VCaP (cell line): ENCODE measurements around the gene IDE.
"Not testable (repeated sequence)": the region's sequence is repeated elsewhere in the genome, so short reads cannot be mapped to it uniquely, and the experiment has no call there.

Experiments used
- H3K27ac ChIP-seq: fragments of 450-650 bp; 2 replicates; pipeline ENCODE4 v1.5.1; 2017
- CTCF ChIP-seq: fragments of 450-650 bp; conservative IDR thresholded peaks from 2 replicates; pipeline ENCODE4 v1.5.1; 2017; ENCODE audit warnings: mild to moderate bottlenecking, moderate library complexity

Gene IDE

GRCh38 chr10:92592761-92593618 lies 19.1 kb upstream of the IDE start, which contains the start of gene KIF11:
KIF11 (plus strand) TSS chr10:92593130; CDS start chr10:92593376, 246 bp downstream.
- TF ChIP-seq CTCF, result peak; percentile 24; the same call in 1 of the 2 replicates
- peak within 1 kb of the TSS; percentile 89 for H3K27ac ChIP-seq

- no peak for TF ChIP-seq CTCF
- H3K27ac ChIP-seq, result peak overlapping the region; percentile 89
Observed at GRCh38 chr10:92591550-92592022, 17.7 kb upstream of the IDE start.

- 0 out of 2 replicates have a peak, but pooled peaks have one; percentile 9 for TF ChIP-seq CTCF
- peak overlapping the region; percentile 89 for H3K27ac ChIP-seq
Observed at GRCh38 chr10:92590623-92591549, 17.0 kb upstream of the IDE start.

GRCh38 chr10:92582347-92582746 lies 8.5 kb upstream of the IDE start:
- H3K27ac ChIP-seq, result not testable (repeated sequence)

GRCh38 chr10:92575961-92576360 lies 2.1 kb upstream of the IDE start:
- H3K27ac ChIP-seq, result no peak overlapping the region
- no peak for TF ChIP-seq CTCF

GRCh38 chr10:92574548-92575261 lies 812 bp upstream of the IDE start:
- peak; percentile 66 for TF ChIP-seq CTCF

GRCh38 chr10:92573091-92573797 lies 649 bp downstream of the IDE start:
- peak overlapping the region; percentile 96 for H3K27ac ChIP-seq
- 0 out of 2 replicates have a peak, but pooled peaks have one; percentile 27 for TF ChIP-seq CTCF

More at GRCh38 chr10:92574548-92575261, 812 bp upstream of the IDE start:
- peak overlapping the region; percentile 96 for H3K27ac ChIP-seq
